Body of pancreas (tissue), 4 donors: ENCODE results near the gene CDX4.

Source experiments
- POLR2A ChIP-seq, 3 donors: fragments of 450-650 bp; IDR thresholded peaks; one replicate each; pipeline ENCODE4 v1.6.1; 2016; ENCODE audit warnings: antibody characterized with exemption in 3 of 3, mild to moderate bottlenecking in 2 of 3
- TF ChIP-seq, protein P1 (sequence below), 7 experiments: fragments of 450-650 bp in 4 of 7; fragments of 200-600 bp in 3 of 7; sonication (generic) in 3 of 7; IDR thresholded peaks; one replicate each; pipeline ENCODE4 v1.5.1; 2016 to 2019; ENCODE audit warnings: antibody characterized with exemption in 7 of 7

DNA sequence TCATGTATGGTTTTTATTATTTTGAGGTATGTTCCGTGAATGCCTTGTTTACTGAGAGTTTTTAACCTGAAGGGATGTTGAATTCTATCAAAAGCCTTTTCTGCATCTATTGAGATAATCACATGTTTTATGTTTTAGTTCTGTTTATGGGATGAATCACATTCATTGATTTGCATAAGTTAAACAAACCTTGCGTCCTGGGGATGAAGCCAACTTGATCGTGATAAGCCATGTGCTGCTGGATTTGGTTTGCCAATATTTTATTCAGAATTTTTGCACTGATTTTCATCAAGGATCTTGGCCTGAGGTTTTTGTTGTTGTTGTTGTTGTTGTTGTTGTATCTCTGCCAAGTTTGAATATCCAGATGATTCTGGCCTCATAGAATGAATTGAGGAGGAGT lies 43.8 kb downstream of the CDX4 start:
- TF ChIP-seq, protein P1, sequence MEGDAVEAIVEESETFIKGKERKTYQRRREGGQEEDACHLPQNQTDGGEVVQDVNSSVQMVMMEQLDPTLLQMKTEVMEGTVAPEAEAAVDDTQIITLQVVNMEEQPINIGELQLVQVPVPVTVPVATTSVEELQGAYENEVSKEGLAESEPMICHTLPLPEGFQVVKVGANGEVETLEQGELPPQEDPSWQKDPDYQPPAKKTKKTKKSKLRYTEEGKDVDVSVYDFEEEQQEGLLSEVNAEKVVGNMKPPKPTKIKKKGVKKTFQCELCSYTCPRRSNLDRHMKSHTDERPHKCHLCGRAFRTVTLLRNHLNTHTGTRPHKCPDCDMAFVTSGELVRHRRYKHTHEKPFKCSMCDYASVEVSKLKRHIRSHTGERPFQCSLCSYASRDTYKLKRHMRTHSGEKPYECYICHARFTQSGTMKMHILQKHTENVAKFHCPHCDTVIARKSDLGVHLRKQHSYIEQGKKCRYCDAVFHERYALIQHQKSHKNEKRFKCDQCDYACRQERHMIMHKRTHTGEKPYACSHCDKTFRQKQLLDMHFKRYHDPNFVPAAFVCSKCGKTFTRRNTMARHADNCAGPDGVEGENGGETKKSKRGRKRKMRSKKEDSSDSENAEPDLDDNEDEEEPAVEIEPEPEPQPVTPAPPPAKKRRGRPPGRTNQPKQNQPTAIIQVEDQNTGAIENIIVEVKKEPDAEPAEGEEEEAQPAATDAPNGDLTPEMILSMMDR (IDR thresholded peaks at IDR 0.05) = no peak
- no peak for TF ChIP-seq POLR2A (IDR thresholded peaks at IDR 0.05)
